NCI-H2196 treated with DMSO at 0.1 percent for 48 hours (cell line): ENCODE data around the gene SH2D4B.

ENCODE experiments used
- DNase-seq: peaks from one replicate; lab custom pipeline; 2025; ENCODE audit not compliant: unreplicated experiment; lab: John Stamatoyannopoulos, UW

The SH2D4B gene

DNA sequence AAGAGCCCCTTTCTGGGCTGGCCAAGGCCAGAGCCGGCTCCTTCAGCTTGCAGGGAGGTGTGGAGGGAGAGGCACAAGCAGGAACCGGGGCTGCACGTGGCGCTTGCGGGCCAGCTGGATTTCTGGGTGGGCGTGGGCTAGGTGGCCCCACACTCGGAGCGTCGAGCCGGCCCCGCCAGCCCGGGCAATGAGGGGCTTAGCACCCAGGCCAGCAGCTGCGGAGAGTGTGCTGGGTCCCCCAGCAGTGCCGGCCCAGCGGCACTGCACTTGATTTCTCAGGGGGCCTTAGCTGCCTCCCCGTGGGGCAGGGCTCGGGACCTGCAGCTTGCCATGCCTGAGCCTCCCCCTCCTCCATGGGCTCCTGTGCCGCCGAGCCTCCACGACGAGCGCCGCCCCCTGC is 48.1 kb downstream of the SH2D4B start:
- no peak for DNase-seq

DNA sequence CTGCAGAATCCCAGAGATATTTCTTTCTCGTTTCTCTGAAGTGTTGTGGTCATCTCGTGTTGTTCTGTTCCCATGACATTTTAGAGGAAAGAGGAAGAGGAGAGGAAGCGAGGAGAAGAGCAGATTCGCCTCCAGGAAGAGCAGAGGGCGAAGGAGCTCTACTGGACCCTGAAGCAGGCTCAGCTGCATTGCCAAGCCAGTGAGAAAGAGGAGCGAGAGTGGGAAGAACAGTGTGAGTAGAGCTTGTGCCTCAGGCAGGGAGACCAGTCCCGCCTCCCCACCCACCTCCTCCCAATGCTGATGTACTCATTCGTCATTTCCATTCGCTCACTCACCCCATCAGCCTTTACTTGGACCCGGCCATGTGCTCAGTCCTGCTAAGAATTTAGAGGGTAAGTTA is 50.8 kb downstream of the SH2D4B start:
- DNase-seq: no peak

DNA sequence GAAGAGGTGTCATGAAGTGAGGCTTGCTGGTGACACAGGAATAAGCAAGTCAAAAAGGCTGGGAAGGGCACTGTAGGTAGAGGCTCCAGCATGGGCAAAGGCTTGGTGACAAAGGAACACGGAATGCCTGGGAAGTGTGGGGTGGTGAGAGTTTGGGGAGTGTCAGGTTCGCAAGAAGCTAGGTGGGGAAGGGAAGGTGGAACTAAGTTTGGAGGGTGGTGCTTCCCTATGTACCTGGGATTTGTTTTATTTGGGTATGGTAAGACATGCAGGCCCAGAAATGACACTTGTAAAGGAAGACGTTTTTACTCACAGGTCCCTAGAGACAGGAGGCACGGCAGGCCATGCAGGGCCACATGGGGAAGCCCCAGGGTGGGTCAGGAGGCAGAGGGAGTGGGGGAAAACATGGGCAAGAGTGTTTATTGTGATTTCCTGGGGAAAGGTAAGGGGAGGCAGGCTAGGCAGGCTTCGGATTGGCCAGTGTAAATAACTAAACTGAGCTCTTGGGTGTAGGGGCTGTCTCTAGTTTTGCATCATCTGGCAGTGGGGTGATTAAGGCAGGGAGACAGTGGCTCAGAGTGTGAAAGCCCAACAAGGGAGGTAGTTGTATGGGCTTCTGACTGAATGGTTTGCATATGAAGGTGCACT is 52.1 kb downstream of the SH2D4B start:
- no peak for DNase-seq

DNA sequence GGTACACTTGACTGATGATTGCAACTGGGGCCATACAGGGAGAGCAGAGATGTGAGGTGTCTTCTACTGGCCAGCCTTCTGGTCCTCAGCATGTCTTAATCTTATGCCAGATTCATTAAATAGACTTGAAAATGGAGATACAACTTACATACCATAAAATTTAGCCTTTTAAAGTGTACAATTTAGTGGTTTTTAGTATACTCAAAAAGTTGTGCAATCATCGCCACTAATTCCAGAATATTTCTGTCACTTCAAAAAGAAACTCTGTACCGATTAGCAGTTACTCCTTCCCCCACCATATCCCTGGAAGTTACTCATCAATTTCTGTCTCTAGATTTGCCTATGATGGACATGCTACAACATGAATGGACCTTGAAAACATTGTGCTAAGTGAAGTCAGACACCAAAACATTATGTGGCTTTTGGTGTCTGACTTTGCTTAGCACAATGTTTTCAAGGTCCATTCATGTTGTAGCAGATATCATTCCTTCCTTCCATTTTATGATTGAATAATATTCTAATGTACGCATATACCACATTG is 53.0 kb downstream of the SH2D4B start:
- DNase-seq: no peak

DNA sequence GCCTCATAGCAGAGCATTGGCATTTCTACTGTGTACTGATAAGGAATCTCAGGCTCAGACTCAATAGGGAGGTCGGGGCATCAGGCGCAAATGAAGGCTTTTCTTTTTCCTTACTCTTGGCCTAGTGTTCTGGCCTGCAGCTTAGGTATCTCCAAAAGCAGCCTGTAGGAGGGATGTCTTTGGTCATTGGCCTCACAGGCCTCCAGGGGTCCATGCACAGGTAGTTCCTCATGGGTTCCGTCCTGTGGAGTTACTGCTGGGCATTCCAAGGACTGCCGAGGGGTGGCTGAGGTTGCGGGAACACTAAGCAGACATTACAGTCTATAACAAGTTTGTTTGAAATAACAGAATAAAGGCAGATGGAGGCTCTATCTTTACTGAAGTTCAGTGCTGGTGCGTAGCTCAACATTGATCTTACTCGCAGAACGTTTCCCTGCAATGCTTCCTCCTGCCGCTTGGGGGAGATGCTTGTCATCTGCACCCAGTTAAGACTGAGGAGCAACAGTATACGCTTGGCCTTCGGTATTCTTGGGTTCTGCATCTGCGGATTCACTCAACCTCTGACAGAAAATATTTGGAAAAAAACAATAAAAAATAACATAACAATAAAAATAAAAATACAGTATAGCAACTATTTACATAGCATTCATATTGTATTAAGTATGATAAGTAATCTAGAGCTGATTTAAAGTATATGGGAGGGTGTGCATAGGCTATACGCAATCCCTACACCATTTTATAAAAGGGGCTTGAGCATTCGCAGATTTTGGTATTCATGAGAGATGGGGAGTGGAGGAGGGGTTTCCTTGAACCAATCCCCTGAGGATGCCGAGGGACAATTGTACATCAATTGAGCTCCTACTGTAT is 58.9 kb downstream of the SH2D4B start:
- DNase-seq: no peak

DNA sequence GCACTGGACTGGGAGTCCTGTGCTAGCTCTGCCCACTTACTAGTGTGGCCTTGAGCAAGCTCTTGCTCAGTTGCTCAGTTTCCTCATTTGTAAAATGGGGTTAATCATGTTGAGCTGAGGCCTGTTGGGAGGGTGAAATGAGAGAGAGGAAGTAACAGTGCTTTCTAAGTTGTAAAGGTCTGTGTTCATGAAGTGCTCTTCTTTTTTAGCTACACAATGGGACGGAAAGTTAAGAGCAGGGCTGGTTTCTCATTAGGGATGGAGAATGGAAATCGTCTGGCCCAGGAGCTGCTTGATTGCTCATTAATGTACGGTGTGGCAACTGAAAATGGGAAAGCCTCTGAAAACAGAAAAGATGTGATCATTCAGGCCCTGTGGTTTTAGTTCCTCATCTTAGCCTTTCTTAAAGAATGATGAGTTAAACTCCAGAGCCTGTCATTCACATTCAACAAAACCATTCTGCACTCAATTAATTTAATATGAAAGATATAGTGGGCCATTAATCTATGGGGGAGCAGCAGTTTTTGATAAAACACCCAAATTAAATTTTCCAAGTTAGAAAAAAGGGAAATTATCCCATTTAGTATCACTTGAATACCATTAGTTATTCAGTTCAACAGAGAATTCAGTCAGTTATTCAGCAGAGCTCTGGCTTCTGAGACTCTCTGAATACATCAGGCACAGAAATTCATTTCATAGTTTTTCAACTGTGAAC is 60.5 kb downstream of the SH2D4B start:
- no peak for DNase-seq

DNA sequence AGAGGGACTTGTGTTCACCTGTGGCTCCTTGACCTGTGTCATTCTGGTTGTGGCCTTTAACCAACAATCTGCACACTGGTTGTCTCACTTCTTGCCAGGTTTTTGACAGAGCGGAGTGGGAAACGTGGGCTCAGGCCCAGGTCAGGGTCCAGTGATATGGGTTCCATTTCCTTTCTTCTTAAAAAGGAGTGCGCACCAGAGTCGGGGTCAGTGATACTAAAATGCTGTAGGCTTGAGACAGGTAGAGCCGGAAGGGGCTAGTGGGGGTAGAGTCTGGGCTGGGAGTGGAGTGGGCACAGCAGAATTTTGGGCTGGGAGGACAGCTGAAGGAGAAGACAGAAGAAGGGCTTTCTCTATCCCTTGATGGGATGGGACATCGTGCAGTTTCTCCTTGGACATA is 61.2 kb downstream of the SH2D4B start:
- DNase-seq: no peak

DNA sequence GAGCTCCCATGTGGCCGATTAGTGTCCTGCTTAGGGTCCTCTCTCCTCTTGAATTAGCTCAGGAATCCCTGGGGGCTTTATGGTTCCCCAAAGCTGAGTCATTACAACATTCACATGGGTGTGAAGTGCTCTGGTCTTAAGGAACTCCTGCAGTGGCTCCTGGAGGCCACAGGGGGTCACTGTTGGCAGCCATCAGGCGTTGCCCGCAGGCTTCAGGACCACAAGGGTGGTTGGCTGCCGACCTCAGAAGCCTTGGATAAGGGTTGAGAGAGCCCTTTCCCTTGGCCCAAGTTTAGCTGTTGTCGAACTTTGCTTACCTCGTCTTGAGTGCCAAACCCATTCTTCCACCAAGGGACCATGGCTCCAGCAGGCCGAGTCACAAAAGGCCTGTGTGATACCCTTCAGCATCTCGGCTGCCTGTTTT is 61.7 kb downstream of the SH2D4B start:
- DNase-seq: no peak

DNA sequence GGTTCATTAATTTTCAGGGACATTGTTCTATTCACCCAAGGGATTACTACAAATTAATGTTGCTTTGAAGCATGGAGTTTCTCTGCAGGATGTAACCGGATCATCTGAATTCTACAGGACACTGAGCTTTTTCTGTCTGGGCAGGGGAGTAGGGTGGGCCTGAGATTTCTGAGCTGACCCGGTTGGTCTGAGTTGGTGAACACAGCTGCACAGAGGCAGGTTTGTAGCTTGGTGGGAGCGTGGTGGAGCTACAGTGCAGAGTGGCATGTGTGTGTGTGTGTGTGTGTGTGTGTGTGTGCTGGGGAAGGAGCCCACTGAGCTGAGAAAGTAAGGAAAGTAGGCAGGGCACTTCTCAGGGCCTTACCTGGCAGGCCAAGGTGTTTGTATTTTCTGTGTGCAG is 62.6 kb downstream of the SH2D4B start:
- no peak for DNase-seq

DNA sequence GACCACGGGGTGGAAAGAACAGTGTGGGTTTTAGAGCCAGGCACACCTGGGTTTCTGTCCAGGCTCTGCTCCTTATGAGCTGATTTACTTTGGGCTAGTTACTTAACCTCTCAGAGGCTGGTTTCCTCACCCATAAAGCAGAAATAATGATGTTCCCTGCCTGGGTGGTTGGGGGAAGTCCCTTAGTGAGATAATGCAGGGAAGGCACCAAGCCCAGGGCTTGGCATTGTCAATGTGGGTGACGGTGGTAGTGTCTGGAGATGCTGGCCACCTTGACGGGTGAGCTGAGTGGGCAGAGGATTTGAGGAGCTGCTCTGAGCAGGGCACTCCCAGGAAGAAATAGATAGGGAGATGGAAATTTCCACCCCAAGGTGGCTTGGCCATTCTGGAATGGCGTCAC is 65.2 kb downstream of the SH2D4B start:
- no peak for DNase-seq

DNA sequence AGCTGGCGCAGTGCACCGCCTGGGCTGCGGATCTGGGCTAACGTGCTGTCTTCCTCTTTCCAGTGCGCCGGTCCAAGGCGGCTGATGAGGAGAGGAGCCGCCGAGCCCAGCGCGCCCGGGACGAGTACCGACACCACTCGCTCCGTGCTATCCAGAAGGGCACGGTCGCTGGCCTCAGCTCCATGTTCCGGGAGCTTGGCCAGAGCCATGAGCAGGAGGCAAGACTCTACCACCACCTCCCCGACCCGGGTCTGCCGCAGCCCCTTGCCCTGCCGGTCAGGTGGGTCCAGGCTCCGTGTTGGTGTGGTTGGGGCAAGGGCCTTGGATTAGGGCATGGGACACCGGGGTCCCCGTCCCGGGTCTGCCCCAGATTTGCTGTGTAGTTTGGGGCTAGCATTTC is 65.8 kb downstream of the SH2D4B start:
- DNase-seq: no peak

DNA sequence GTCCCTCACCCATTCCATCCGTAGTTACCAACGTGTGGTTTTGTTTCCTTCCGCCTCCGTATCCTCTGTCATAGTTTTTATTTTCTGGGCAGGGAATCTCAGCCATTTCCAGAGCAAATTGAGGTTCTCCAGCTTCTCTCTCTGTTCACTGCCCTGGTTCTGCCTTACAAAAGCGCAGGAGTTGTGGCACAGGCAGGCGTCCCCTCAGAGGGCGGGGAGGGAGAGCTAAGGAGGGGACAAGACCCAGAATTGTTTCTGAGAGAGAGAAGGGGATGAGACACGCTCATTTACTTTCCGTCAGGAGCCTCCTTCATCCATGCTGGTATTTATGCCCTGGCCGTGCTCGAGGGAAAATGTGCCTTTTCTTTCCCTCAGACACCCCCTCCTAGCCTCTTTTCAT is 71.0 kb downstream of the SH2D4B start:
- DNase-seq: no peak

DNA sequence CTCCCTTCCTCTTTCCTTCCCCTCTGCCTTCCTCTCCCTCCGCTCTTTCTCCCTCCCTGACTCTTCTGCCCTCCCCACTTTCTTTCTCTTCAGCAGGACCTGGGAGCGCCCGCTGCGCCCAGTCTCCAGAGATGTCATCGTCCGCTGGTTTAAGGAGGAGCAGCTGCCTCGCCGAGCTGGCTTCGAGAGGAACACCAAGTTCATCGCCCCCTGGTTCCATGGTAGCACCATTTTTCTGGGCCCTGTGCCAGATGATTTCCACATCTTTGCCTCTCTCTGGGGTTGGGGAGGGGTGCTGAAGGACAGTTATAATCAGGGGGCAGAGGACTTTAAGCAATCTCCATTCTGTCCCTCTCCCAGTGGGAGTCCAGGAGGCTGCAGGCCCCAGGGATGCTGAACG is 71.6 kb downstream of the SH2D4B start:
- no peak for DNase-seq

DNA sequence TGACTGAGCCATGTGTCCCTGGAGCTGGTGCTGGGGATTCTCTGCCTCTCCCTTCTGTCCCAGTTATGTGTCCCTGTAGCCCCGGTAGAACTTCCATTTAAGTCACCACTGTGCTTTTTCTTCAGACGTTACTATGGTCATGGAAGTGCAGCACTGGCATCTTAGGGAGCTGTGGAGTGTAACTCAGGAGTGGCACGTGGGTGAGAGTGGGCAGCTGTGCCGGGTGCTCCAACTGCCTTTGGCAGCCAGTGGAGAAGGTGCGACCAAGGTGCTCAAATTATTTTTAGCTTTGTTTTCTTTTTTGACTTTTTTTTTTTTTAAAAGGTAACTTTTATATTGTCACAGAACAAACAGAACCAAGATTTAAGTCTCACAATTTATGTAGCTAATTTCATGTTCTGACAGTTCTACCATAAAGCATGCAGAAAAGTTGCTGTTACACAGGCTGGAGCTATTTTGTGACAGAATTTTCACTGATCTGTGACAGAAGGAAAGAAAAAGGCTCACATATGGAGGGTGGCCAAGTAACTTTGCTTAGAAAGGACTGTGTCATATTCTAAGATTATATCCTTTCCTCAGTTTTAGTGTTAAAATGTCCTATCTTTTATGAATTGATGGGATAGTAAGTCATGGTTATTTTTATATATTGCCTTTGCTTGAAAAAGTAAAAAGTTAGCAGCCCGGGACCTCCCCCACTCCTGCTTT is 73.9 kb downstream of the SH2D4B start:
- DNase-seq: no peak

DNA sequence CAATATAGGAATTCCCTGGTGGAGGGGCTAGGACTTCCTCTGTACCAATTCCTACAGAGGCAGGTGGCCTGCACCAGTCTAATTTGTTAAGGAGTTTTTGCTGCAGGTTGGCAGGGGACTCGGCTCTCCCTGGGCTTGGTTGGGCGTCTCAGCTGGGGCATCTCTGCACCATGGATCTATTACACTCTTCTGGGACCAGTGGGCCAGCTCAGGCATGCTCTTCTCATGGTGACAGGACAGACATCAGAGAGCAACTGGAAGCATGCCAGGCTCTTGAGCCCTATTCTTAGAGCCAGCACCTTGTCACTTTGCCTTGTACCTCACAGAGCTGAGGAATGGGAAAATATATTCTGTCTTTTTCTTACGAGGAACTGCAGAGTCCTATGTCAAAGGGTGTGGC is 74.6 kb downstream of the SH2D4B start:
- DNase-seq: peak; percentile 9

DNA sequence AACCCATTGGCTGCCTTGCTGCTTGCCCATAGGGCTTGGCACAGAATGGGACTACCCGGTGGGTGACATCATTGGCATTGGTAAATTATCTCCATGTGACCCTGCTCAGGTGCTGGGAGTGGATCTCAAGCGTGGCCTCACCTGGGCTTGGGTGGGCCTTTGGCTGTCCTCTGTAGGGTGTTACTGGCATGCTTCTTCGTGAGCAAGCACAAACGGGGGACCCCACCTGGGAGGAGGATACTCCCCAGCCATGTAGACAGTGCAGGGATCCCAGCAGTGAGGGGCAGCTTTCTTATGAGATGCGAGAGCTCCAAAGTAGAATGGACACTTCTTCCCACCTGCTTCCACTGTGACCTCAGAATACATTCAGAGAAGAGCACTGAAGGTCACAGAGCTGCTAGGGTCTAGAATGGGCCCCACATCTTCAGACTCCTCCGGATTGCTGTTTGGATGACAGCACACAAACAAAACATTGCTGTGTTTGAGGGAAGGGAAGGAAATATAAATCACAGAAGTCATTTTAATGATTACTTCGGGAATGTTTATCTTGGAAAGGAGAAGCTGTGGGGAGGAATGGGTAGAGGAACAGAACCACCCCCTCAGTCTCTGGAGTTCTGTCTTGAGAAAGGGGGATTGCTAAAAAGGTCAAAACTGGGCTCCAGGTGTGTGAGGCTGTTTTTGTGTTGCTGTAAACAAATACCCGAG is 75.9 kb downstream of the SH2D4B start:
- DNase-seq: no peak

DNA sequence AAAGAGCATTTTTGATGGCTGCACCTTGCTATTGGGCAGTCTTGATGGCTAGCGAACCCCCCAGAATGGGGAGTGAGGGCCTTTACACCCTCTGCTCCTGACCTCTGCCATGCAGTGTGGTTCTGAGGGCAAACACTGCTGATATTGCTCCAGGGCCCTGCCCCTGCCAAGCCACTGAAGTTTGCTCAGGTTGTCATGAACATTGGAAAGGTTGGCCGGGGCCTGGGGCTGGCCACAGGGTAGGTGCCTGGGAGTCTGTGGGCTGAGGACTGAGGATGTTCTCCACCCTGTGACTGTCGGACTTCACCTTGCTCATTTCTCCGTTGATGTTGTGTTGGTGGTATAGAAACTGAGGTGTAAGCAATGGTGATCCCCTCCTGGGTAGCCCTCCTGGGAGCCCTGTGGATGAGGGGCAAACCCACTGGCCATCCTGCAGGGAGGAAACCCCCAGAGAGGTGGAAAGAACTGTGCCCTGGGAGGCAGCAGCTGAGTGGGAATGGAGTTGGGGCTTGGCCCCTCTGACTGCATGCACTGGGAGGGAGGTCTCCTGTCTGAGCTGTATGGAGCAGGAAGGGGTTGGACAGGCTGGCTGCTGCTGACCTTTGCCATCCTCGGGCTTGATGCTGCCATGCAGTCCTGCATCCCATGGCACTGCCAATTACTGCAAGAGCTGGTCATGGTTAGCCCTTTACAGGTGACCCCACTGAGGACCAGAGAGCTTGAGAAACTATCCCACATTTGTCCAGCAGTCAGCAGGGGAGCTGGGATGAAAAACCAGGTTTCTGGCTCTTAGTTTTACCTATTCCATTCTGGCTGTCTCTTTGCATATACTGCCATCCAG is 77.1 kb downstream of the SH2D4B start:
- DNase-seq: no peak

DNA sequence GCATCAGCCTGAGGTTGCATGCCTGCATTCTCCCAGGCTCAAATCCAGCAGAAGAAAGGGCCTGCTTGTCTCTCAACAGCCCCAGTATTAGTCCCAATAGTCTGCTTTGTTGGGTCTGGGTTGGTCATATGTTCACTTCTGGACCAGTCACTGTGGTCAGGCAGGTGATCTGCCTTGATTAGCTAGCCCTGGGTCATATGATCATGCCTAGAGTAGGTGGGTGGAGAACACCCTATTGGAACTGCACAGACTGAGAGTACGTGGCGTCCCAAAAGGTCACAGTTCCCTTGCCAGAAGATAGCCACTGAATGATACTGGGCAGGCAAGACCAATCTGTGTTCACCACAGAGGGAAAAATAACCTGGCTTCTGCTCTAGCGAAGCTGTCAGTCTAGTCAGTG is 80.1 kb downstream of the SH2D4B start:
- no peak for DNase-seq

DNA sequence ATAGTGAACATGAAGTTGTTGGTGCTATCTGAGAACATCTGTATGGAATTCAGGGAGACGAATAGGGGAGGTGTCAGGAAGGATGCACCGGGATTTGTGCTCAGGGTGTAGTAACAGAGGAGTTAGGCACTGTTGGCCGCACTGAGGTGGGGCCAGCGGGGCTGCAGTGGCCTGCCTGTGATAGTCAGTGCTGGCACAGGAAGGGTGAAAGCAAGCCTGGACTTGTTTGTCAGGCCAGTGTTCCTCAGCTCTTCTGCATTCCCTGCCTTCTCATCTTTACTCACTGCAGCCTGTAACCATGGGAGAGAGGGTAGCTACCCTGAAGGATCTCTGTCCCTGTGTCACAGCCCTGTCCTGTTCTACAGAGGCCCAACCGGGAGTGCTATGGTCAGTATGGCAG is 81.3 kb downstream of the SH2D4B start:
- DNase-seq: no peak

DNA sequence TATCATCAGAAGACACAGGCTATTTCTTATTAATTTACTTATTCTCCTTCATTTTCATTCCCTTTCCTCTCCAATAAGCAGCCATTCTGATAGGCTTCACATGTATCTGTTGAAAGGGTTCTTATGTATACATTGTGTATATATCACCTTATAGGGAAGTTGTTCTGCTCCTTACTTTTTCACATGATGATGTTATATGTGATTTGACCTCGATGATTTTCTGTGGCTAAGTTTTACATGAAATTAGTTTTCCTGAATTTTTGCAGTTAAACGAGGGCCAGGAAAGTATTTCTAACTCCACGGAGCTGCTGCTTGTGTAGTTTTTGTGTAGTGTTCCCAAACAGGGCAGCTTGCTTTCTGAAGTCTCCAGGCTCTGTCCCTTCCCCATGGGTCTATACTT is 84.5 kb downstream of the SH2D4B start:
- no peak for DNase-seq
